Activated T-cell treated with anti-CD3 and anti-CD28 coated beads, Interleukin-2, amount 50 U/mL, for 4 hours (primary cell): ENCODE results near the gene PRIMA1. TPM values are rescaled to one million over a fixed set of nuclear protein-coding genes. Genes with fewer than 3 reads are reported as not detected.

Experiments used
- ATAC-seq, 2 donors: fragments of 200-7000 bp; cut with Tn5 transposase; one replicate each; pipeline ENCODE4 v1.10.0; 2021
- DNase-seq: peaks from one replicate; pipeline ENCODE4 v3.0.0-alpha.2; 2020
- H3K27me3 Mint-ChIP-seq: one replicate; pipeline ENCODE4 v1.8.0; 2021; ENCODE audit warnings: low read depth, mixed read lengths
- H3K36me3 Mint-ChIP-seq: one replicate; pipeline ENCODE4 v1.8.0; 2022; ENCODE audit warnings: mixed read lengths; ENCODE audit not compliant: insufficient read depth
- H3K4me1 Mint-ChIP-seq: one replicate; pipeline ENCODE4 v1.8.0; 2021; ENCODE audit warnings: low read depth, mixed read lengths
- H3K4me3 Mint-ChIP-seq: one replicate; pipeline ENCODE4 v1.8.0; 2021; ENCODE audit warnings: mild to moderate bottlenecking, moderate library complexity, mixed read lengths
- H3K9me3 Mint-ChIP-seq: one replicate; pipeline ENCODE4 v1.8.0; 2021; ENCODE audit warnings: mixed read lengths
- total RNA-seq, 3 donors: library from RNA; stranded (reverse); gene quantifications; one replicate each; pipeline ENCODE4 v1.2.1, GENCODE V29; 2021

Gene PRIMA1
- total RNA-seq, 3 donors from 2014 or later = not detected

DNA sequence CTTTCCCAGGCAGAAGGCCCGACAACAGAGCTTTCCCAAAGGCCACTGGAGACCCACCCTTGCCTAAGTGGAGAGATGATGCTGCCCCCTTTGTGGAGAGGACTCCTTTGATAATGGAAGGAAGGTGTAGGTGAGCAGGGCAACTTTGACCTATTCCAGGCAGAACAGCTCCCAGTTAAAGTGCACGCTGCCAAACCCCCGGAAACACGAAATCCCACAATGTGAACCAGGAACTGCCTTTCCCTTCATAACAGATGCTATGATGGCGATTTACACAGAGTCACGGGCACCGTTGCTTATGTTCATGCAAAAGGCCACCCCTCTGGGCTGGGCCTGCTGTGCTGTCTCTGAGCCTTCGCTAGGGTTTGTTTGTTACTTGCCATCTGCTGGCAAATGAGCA lies 34.6 kb downstream of the PRIMA1 start:
- Mint-ChIP-seq H3K4me1 (no peaks in the 10 kb centered on the region), H3K27me3 (peaks cover 3% of the 10 kb centered on the region), H3K9me3 (no peaks in the 10 kb centered on the region), H3K36me3 (no peaks in the 10 kb centered on the region), H3K4me3 (no peak overlapping the region)
- DNase-seq (no peak), ATAC-seq (no peak)

DNA sequence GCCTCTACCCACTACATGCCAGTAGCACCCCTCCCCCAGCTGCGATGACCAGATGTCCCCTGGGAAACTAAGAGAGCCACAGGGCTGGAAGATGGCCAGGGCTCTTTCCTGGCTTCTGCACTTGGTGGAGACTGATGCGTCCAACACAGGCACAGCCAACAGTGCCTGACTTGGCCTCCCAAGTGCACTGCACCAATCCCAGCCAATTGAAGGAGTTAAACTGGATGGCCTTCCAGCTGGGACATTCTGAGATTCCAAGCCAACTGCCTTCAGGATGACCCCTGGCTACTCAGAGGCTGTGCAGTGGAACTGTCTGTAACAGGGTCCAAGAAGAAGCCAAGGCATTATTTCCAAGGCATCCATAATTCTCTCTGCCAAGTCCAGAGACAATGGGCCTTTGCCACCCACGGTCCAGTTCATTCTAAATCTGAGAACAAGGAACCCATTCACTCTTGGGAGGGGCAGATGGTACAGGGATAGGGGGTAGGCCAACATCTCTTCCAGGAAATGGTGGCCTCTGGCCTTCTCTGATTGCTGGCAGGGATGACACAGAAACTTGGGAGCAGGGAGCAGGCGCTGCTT lies 35.2 kb downstream of the PRIMA1 start:
- no peaks in the 10 kb centered on the region for H3K36me3 Mint-ChIP-seq
- H3K4me1 Mint-ChIP-seq = no peaks in the 10 kb centered on the region
- peaks cover 3% of the 10 kb centered on the region for H3K27me3 Mint-ChIP-seq
- ATAC-seq = no peak
- no peak for DNase-seq
- no peak overlapping the region for H3K4me3 Mint-ChIP-seq
- no peaks in the 10 kb centered on the region for H3K9me3 Mint-ChIP-seq

DNA sequence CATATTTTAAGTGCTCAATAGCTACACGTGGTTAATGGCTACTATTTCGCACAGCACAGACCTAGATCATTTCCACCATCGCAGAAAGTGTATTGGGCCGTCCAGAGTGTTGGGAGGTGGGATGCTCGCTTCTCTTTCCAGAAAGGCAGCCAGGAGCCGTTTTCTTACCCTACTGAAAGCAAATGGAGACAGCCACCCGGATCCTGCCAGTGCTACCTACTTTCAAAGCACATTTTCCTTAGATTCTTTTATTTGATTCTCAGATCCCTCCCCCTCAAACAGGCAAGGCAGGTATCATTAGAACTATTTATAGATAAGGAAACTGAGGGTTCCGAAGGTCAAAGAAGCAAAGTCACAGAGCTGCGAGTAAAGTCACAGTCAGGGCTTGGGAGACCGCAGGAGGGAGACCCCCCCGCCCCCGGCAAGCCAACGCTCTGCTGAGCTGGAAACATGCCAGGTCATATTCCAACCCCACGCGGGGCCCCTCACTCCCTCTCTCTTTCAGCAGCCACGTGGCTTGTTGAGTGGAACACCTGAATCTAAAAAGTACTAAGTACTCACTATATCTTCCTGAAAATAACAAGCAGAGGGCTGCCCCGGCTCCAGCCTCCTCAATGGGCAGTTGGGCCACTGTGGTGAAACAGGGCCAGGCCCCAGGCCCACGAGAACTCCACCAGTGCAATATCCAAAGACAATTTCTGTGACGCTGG lies 36.2 kb downstream of the PRIMA1 start:
- no peak for DNase-seq
- Mint-ChIP-seq H3K36me3 (no peaks in the 10 kb centered on the region), H3K4me3 (no peak overlapping the region), H3K4me1 (no peaks in the 10 kb centered on the region), H3K27me3 (no peaks in the 10 kb centered on the region), H3K9me3 (no peaks in the 10 kb centered on the region)
- ATAC-seq = no peak

DNA sequence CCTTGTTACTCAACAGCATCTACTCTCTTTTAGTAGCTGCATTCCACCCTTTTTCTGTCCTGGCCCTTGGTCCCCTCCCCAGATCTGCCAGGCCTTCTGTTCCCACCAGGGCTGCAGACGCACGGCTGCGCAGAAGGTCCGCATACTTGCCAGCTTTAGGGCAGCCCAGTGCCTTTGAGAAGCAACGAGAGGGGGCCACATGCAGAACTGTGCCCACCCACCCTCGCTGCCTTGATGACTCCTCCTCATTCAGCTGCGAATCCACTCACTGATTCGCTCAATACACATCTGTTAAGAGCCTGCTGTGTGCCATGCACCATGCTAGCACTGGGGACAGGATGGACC lies 39.2 kb downstream of the PRIMA1 start:
- no peaks in the 10 kb centered on the region for H3K9me3 Mint-ChIP-seq
- H3K27me3 Mint-ChIP-seq = peaks cover 2% of the 10 kb centered on the region
- DNase-seq (no peak), ATAC-seq (no peak)
- no peak overlapping the region for H3K4me3 Mint-ChIP-seq
- H3K4me1 Mint-ChIP-seq = no peaks in the 10 kb centered on the region
- H3K36me3 Mint-ChIP-seq = no peaks in the 10 kb centered on the region

DNA sequence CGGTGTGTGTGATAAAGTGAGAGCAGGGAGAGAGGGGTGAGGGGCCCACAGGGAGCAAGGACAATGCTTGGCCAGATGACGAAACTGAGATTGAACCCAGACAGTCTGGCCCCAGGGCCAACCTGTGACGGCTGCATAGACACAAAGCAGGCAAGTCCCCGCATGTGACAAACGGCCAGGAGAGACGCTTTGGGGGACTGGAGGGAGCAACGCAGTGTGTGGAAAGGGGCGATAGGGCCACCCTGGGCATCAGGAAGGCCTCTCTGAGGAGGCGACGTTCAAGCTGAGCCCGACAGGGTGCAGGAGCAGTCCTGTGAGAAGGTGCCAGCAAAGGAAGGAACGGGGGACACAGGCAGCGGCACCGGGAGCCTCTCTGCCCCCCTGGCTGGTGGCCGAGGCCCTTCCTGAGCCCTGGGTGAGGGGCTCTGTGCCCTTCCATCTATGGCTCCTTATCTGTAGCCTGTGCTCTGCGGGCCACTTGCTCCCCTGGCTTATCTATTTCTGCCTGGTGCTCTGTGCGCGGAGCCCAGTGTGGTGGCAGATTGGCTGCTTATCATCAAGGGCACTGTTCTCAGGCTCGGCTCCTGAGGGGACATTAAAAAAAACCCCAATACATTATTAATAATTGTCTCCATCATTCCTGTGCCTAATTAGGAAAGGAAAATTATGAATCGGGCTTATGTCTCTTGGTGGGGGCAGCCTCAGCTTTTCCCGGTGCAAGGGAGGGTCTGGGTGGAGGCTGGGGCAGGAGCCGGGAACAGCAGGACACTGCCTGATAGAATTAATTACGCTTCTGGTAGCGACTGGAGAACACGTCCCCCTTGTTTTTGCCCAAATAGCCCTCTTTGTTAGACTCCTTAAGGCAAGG lies 39.8 kb downstream of the PRIMA1 start:
- DNase-seq (no peak), ATAC-seq (no peak)
- H3K27me3 Mint-ChIP-seq = peaks cover 2% of the 10 kb centered on the region
- no peaks in the 10 kb centered on the region for H3K9me3 Mint-ChIP-seq
- no peak overlapping the region for H3K4me3 Mint-ChIP-seq
- no peaks in the 10 kb centered on the region for H3K4me1 Mint-ChIP-seq
- H3K36me3 Mint-ChIP-seq = no peaks in the 10 kb centered on the region

DNA sequence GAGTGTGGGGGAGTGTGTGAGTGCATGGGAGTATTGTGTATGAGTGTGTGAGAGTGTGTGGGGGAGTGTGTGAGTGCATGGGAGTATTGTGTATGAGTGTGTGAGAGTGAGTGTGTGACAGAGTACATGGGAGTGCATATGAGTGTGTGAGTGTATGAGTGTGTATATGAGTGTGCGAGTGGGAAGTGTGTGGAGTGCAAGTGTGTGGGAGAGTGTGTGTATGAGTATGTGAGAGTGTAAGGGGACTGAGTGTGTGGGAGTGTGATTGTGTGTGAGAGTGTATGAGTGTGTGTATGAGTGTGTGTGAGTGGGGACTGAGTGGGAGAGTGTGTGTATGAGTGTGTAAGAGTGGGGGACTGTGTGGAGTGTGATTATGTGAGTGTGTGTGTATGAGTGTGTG lies 40.7 kb downstream of the PRIMA1 start:
- ATAC-seq (no peak), DNase-seq (no peak)
- Mint-ChIP-seq H3K36me3 (no peaks in the 10 kb centered on the region), H3K4me1 (no peaks in the 10 kb centered on the region), H3K4me3 (no peak overlapping the region), H3K9me3 (no peaks in the 10 kb centered on the region), H3K27me3 (peaks cover 2% of the 10 kb centered on the region)

DNA sequence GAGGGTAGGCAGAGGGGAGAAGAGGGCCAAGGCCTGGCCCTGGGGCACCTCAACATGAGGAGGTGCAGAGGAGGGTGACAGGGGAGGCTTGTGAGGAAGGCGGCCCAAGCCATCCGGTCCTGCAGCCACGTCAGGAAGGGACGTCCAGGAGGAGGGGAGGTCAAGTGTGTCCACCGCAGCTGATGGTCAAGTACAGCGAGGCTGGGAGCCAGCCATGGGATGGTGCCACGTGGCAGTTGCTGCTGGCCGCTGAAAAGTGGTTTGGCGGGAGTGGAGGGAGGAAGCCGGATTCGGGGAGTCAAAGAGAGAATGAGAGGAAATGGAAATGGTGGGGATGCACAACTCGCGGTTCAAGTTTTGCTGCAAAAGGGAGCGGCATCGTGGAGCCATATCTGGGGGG lies 41.2 kb downstream of the PRIMA1 start:
- Mint-ChIP-seq H3K4me1 (no peaks in the 10 kb centered on the region), H3K4me3 (no peak overlapping the region), H3K9me3 (no peaks in the 10 kb centered on the region), H3K27me3 (peaks cover 2% of the 10 kb centered on the region), H3K36me3 (no peaks in the 10 kb centered on the region)
- DNase-seq (no peak), ATAC-seq (no peak)

DNA sequence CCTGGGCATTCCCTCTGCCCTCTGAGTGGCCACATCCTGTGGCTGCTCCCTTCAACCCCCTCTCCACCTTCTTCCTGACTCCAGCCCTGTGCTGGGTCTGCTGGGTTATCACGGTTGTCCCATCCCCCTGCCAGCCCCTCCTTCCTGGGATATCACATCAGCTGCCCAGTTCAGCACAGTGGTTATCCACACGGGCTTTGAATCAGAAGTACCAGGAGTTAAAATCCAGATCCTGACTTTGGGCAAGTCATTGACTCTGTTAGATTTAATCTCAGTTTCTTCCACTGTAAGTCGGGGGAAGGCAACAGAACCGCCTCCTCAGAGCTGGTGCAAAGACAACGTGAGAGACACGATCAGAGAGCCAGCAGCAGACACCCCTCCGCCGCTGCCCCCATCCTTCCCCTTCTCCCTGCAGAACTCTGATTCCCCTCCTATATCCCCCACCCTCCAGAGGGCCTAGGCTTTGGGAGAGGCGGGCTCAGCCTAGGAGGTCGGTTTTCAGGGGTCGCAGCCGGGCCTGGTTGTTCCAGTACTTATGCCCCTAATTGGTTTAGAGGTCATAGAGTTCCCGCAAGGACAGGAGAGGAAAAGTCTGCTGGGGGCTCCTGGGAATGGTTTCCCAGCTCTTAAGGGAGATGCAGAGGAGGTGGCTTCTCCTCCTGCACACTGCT lies 42.5 kb downstream of the PRIMA1 start:
- Mint-ChIP-seq H3K9me3 (no peaks in the 10 kb centered on the region), H3K4me3 (no peak overlapping the region), H3K4me1 (no peaks in the 10 kb centered on the region), H3K27me3 (peaks cover 2% of the 10 kb centered on the region), H3K36me3 (no peaks in the 10 kb centered on the region)
- no peak for ATAC-seq
- no peak for DNase-seq

DNA sequence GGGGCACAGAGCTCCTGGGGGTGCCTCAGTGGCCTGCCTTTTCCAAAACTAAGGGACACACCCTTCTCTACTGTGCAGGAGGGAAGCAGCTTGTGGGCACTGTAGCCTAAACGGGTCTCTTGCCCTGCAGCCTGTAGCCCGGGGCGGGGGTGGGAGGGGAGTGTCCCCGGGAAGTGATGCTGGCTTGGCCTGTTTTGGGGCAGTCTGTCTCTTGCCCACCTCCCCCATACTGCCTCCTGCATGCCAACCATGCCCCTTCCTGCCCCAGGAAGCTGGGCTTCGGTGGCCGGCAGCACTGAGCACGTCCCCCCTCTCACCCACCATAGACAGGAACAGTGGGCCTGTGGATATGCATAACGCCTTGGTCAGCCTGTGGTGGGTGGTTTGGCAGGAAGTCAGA lies 43.4 kb downstream of the PRIMA1 start:
- no peak for ATAC-seq
- H3K27me3 Mint-ChIP-seq = peaks cover 2% of the 10 kb centered on the region
- H3K4me1 Mint-ChIP-seq = no peaks in the 10 kb centered on the region
- H3K9me3 Mint-ChIP-seq = no peaks in the 10 kb centered on the region
- no peak for DNase-seq
- H3K4me3 Mint-ChIP-seq = no peak overlapping the region
- no peaks in the 10 kb centered on the region for H3K36me3 Mint-ChIP-seq

DNA sequence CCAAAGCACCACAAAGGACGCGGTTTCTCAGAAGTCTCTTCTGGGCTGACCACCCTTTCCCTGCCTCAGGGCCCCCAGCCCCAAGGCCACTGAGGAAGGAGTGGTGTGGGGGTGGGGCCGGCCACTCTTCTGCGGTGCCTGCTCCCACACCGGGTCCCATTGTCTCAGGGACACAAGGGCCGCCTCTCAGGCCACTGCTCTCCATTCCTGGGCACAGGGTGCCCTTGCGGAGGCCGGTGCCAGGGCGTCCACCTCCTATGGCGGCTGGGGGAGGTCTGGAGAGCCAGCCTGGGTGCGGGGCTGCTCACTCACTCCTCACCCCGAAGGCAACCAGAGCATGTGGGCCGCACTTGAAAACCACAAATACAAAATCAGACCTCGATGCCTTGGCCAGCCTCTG lies 44.1 kb downstream of the PRIMA1 start:
- no peaks in the 10 kb centered on the region for H3K36me3 Mint-ChIP-seq
- DNase-seq (no peak), ATAC-seq (no peak)
- H3K4me3 Mint-ChIP-seq = no peak overlapping the region
- no peaks in the 10 kb centered on the region for H3K4me1 Mint-ChIP-seq
- H3K9me3 Mint-ChIP-seq = no peaks in the 10 kb centered on the region
- peaks cover 5% of the 10 kb centered on the region for H3K27me3 Mint-ChIP-seq

DNA sequence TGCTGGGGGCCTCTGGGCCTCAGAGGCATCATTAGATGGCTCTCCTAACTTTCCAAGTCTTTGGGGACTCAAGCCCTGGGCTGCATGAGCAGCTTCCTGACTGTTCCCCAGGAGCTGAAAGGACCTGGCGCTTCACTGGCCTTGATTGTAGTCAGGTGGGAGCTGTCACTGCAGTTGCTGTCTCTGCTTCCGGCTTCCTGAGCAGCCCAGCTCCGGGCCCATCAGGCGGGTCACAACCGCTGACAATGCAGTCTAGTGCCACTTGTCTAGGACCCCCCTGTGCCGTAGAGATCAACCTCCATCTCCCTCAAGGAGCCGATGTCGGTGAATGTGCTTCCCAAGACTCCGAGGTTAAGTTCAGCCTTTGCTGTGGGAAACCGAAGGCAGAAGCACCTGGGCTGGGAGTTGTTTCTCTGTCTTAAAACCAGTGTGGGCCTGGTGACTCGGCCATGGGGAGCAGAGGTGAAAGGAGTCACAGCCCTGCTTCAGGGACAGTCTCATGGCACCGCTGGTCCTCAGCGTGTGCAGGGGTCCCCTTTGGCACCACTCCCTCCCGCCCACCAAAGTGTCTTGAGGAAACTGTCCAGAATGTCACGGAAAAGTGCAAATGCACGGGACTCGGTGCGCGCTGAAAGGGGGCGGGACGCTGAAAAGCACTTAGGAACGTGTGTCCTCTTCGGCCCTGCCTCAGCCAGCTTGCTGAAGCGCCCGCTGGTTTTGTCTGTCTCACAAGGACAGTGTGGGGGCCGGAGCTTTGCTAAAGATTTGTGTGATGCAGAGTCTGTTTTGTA lies 44.8 kb downstream of the PRIMA1 start:
- no peaks in the 10 kb centered on the region for H3K9me3 Mint-ChIP-seq
- DNase-seq (no peak), ATAC-seq (no peak)
- no peaks in the 10 kb centered on the region for H3K36me3 Mint-ChIP-seq
- H3K4me1 Mint-ChIP-seq = no peaks in the 10 kb centered on the region
- H3K27me3 Mint-ChIP-seq = peaks cover 5% of the 10 kb centered on the region
- no peak overlapping the region for H3K4me3 Mint-ChIP-seq

DNA sequence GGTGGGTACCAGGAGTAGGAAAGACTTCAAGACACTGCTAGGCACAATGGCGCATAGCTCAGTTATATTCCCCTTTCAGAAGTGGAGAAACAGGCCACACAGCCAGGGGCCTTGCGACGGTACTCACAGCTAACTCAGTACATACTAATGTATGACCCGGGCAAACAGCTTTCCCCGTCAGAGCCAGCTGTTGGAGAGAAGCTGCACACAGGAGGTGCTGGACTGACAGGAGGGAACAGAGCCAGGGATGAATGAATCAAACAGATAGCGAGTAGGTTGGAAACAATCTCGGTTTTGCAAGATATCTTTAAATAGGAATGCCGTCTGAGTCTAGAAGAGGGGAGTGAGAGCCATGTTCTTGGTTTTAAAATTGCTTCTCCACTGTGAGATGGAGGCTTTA lies 45.5 kb downstream of the PRIMA1 start:
- no peaks in the 10 kb centered on the region for H3K4me1 Mint-ChIP-seq
- no peak for DNase-seq
- peaks cover 9% of the 10 kb centered on the region for H3K27me3 Mint-ChIP-seq
- no peaks in the 10 kb centered on the region for H3K9me3 Mint-ChIP-seq
- H3K36me3 Mint-ChIP-seq = no peaks in the 10 kb centered on the region
- H3K4me3 Mint-ChIP-seq = no peak overlapping the region
- ATAC-seq = no peak

DNA sequence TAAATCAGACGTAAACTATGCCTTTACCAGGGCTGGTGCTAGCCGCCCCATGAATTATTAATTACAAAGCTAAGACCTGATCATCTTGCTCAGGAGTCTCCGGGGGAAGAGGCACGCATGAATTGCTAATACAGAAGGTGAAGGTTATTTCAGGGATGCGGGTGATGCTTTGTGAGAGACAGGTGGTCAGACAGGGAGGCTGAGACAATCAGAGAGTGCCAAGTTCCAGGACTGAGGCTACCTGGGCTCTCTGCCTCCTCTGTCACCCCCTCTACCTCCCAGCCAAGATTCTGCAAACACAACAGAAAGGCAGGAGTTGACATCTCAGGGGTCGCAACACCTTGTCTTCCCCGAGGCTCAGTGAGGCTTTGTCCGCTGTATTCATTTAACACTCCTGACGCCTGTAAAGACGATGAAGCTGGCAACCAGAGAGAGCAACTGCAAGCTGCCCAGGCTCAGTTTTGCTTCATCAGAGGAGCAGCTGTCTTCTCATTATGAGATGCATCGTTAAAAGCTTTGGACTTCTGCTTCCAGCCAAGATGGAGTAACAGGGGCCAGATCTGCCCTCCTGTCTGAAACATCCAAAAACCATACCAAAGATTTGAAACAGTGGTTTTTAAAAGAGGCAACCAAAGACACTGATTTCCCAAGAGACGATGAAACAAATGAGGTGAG lies 46.6 kb downstream of the PRIMA1 start:
- H3K4me3 Mint-ChIP-seq = no peak overlapping the region
- ATAC-seq (no peak), DNase-seq (no peak)
- H3K27me3 Mint-ChIP-seq = peaks cover 14% of the 10 kb centered on the region
- no peaks in the 10 kb centered on the region for H3K36me3 Mint-ChIP-seq
- no peaks in the 10 kb centered on the region for H3K4me1 Mint-ChIP-seq
- no peaks in the 10 kb centered on the region for H3K9me3 Mint-ChIP-seq
